T-helper 2 cell treated with Interferon-gamma antibody and Interleukin-4, amounts not matched to agents 100 ng/mL and 5 ng/mL, for 36 hours (primary cell): Measurements from ENCODE around the gene PPP1R13B. TPM values are rescaled to one million over a fixed set of nuclear protein-coding genes. Genes with fewer than 3 reads are reported as not detected.

ENCODE experiments used
- intact Hi-C: fragments of 100-400 bp; cut with micrococcal nuclease; formaldehyde crosslinking; loops from one replicate; pipeline ENCODE4 v1.15.1; 2023
- total RNA-seq: library from RNA; stranded (reverse); gene quantifications from 2 replicates; pipeline ENCODE4 v1.2.3, GENCODE V29; 2022

The PPP1R13B gene
- total RNA-seq, 1 donor from 2014 or later = 8.9 TPM

- intact Hi-C loops = no loop called here
Measured at GRCh38 chr14:103688906-103689902, 158.2 kb downstream of the PPP1R13B start.

- intact Hi-C loops = no loop called here
Measured at GRCh38 chr14:103688441-103688840, 158.9 kb downstream of the PPP1R13B start.

- intact Hi-C loops = no loop called here
Measured at GRCh38 chr14:103687712-103688111, 159.7 kb downstream of the PPP1R13B start.

GRCh38 chr14:103686831-103687485, 160.4 kb downstream of the PPP1R13B start:
- intact Hi-C loops = no loop called here

- intact Hi-C loops = no loop called here
Measured at GRCh38 chr14:103685276-103686211, 161.8 kb downstream of the PPP1R13B start.

- intact Hi-C loops = no loop called here
Measured at GRCh38 chr14:103684871-103685270, 162.5 kb downstream of the PPP1R13B start.

- intact Hi-C loops = no loop called here
Measured at GRCh38 chr14:103684471-103684870, 162.9 kb downstream of the PPP1R13B start.

Other genes with a start within 250 kb of the PPP1R13B start
- 151 and 154 TPM in 2 replicates for gene KLC1, start 218.4 kb downstream of the PPP1R13B start, total RNA-seq
- 43.0 and 47.9 TPM in 2 replicates for gene XRCC3, start 132.1 kb downstream of the PPP1R13B start, total RNA-seq
- 16.4 and 20.0 TPM in 2 replicates for gene ZFYVE21, start 131.8 kb downstream of the PPP1R13B start, total RNA-seq
- 0.05 TPM in 1 of 2 replicates, not detected in the other for gene TDRD9, start 80.9 kb upstream of the PPP1R13B start, total RNA-seq
- not detected in 2 replicates for gene RD3L, start 95.0 kb upstream of the PPP1R13B start, total RNA-seq
- not detected in 2 replicates for gene ASPG, start 238.1 kb upstream of the PPP1R13B start, total RNA-seq